ENCODE results near the gene PLA1A.

The PLA1A gene

DNA sequence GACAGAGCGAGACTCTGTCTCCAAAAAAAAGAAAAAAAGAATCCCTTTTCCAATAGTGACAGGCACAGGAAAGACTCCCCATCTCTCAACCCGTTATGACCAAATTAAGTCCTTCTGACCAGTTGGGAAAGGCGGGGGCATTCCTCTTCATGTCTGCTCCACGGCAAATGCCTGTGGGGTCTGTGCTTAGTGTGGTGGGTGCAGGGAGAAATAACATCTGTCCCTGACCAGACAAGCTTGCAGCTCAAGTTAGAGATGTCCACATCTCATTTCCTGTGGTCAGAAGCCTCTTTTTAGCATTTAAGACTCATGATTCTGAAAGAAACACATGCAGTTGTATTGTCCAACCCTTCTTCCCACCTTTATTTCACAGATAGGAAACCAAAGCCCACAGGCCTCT is 16.2 kb downstream of the PLA1A start:
- ATAC-seq: no peak
- Mint-ChIP-seq H3K4me1 (no peaks in the 10 kb centered on the region), H3K9me3 (no peaks in the 10 kb centered on the region), H3K36me3 (no peaks in the 10 kb centered on the region), H3K27ac (no peak overlapping the region), H3K4me3 (no peak overlapping the region)
- no peak for DNase-seq (ENCODE audit: low spot score in 2 of 2)

GRCh38 chr3:119616056-119616455 is 18.4 kb downstream of the PLA1A start:
- ATAC-seq (no peak), DNase-seq (ENCODE audit: low spot score in 2 of 2) (no peak)
- Mint-ChIP-seq H3K9me3 (no peaks in the 10 kb centered on the region), H3K27ac (no peak overlapping the region), H3K36me3 (no peaks in the 10 kb centered on the region), H3K4me3 (no peak overlapping the region), H3K4me1 (no peaks in the 10 kb centered on the region)

- no peak for DNase-seq (ENCODE audit: low spot score in 2 of 2)
- no peak overlapping the region for H3K4me3 Mint-ChIP-seq
- H3K9me3 Mint-ChIP-seq: no peaks in the 10 kb centered on the region
- no peaks in the 10 kb centered on the region for H3K36me3 Mint-ChIP-seq
- ATAC-seq: no peak
- no peaks in the 10 kb centered on the region for H3K4me1 Mint-ChIP-seq
- no peak overlapping the region for H3K27ac Mint-ChIP-seq
Measured at GRCh38 chr3:119619094-119619493, 21.4 kb downstream of the PLA1A start.

GRCh38 chr3:119620899-119621298 is 23.2 kb downstream of the PLA1A start:
- no peaks in the 10 kb centered on the region for H3K9me3 Mint-ChIP-seq
- DNase-seq (ENCODE audit: low spot score in 2 of 2) (no peak), ATAC-seq (no peak)
- no peaks in the 10 kb centered on the region for H3K36me3 Mint-ChIP-seq
- no peak overlapping the region for H3K27ac Mint-ChIP-seq
- no peak overlapping the region for H3K4me3 Mint-ChIP-seq
- H3K4me1 Mint-ChIP-seq: peaks cover 10% of the 10 kb centered on the region

- no peak for ATAC-seq
- H3K4me1 Mint-ChIP-seq: peaks cover 41% of the 10 kb centered on the region
- H3K27ac Mint-ChIP-seq: no peak overlapping the region
- H3K9me3 Mint-ChIP-seq: no peaks in the 10 kb centered on the region
- no peak overlapping the region for H3K4me3 Mint-ChIP-seq
- no peaks in the 10 kb centered on the region for H3K36me3 Mint-ChIP-seq
- no peak for DNase-seq (ENCODE audit: low spot score in 2 of 2)
Measured at GRCh38 chr3:119624002-119624720, 26.5 kb downstream of the PLA1A start.

GRCh38 chr3:119625451-119626153 is 27.9 kb downstream of the PLA1A start:
- H3K36me3 Mint-ChIP-seq: no peaks in the 10 kb centered on the region
- H3K4me1 Mint-ChIP-seq: peaks cover 45% of the 10 kb centered on the region
- ATAC-seq (no peak), DNase-seq (ENCODE audit: low spot score in 2 of 2) (no peak)
- H3K9me3 Mint-ChIP-seq: no peaks in the 10 kb centered on the region
- no peak overlapping the region for H3K4me3 Mint-ChIP-seq
- H3K27ac Mint-ChIP-seq: no peak overlapping the region

GRCh38 chr3:119626196-119626595 is 28.5 kb downstream of the PLA1A start:
- peaks cover 51% of the 10 kb centered on the region for H3K4me1 Mint-ChIP-seq
- H3K27ac Mint-ChIP-seq: no peak overlapping the region
- no peaks in the 10 kb centered on the region for H3K36me3 Mint-ChIP-seq
- H3K4me3 Mint-ChIP-seq: no peak overlapping the region
- DNase-seq (ENCODE audit: low spot score in 2 of 2) (no peak), ATAC-seq (peak; percentile 27)
- H3K9me3 Mint-ChIP-seq: no peaks in the 10 kb centered on the region

DNA sequence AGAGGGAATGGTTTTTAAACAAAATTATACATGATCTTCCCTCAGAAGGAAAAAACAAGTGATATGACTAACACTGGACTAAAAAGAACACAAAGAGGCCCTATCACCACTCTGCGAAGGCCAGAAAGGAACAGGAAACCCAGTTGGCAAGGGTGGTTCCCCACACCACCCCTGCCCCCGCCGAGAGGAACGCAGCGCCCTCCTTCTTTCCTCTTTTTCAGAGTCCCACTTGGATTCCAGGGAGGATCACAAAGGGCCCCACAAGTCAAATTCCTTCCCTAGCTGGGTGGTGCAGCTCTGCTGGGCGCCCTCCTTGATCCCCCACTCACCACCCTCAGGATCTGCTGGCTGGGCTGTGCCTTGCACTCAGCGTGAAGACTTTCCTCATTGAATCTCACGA is 29.8 kb downstream of the PLA1A start:
- no peaks in the 10 kb centered on the region for H3K9me3 Mint-ChIP-seq
- peak overlapping the region; percentile 46 for H3K4me3 Mint-ChIP-seq
- DNase-seq (ENCODE audit: low spot score in 2 of 2): no peak
- ATAC-seq: peak; percentile 43
- H3K36me3 Mint-ChIP-seq: no peaks in the 10 kb centered on the region
- peaks cover 51% of the 10 kb centered on the region for H3K4me1 Mint-ChIP-seq
- H3K27ac Mint-ChIP-seq: peak overlapping the region; percentile 67

GRCh38 chr3:119628390-119628789 is 30.7 kb downstream of the PLA1A start:
- Mint-ChIP-seq H3K27ac (peak overlapping the region; percentile 67), H3K4me1 (peaks cover 51% of the 10 kb centered on the region), H3K9me3 (no peaks in the 10 kb centered on the region), H3K4me3 (peak overlapping the region; percentile 46), H3K36me3 (no peaks in the 10 kb centered on the region)
- ATAC-seq (peak; percentile 97), DNase-seq (ENCODE audit: low spot score in 2 of 2) (no peak)

GRCh38 chr3:119628816-119629445 is 31.2 kb downstream of the PLA1A start:
- no peaks in the 10 kb centered on the region for H3K9me3 Mint-ChIP-seq
- DNase-seq (ENCODE audit: low spot score in 2 of 2) (no peak), ATAC-seq (peak; percentile 9)
- no peak overlapping the region for H3K27ac Mint-ChIP-seq
- H3K36me3 Mint-ChIP-seq: no peaks in the 10 kb centered on the region
- peaks cover 51% of the 10 kb centered on the region for H3K4me1 Mint-ChIP-seq
- H3K4me3 Mint-ChIP-seq: no peak overlapping the region

GRCh38 chr3:119630128-119630879 is 32.6 kb downstream of the PLA1A start:
- no peaks in the 10 kb centered on the region for H3K36me3 Mint-ChIP-seq
- H3K4me1 Mint-ChIP-seq: peaks cover 47% of the 10 kb centered on the region
- ATAC-seq (no peak), DNase-seq (ENCODE audit: low spot score in 2 of 2) (no peak)
- H3K27ac Mint-ChIP-seq: no peak overlapping the region
- H3K4me3 Mint-ChIP-seq: no peak overlapping the region
- no peaks in the 10 kb centered on the region for H3K9me3 Mint-ChIP-seq

DNA sequence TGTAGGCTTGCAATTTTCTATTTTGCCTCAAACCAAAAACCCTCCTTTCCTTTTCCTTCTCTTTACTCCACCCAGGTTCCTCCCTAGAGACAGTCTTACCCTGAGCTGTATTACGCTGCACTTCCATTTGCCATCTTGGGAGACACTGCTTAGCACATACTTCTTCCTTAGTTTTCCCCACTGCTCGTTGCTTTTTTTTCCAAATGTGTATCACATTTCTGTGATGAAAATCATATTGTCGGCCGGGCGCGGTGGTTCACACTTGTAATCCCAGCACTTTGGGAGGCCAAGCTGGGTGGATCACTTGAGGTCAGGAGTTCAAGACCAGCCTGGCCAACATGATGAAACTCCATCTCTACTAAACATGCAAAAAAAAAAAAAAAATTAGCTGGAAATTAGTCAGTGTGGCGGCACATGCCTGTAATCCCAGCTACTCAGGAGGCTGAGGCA is 33.2 kb downstream of the PLA1A start:
- Mint-ChIP-seq H3K4me3 (no peak overlapping the region), H3K4me1 (peaks cover 41% of the 10 kb centered on the region), H3K27ac (no peak overlapping the region), H3K9me3 (no peaks in the 10 kb centered on the region), H3K36me3 (no peaks in the 10 kb centered on the region)
- DNase-seq (ENCODE audit: low spot score in 2 of 2): no peak
- ATAC-seq: no peak

GRCh38 chr3:119631516-119631915 is 33.8 kb downstream of the PLA1A start:
- Mint-ChIP-seq H3K27ac (no peak overlapping the region), H3K4me1 (peaks cover 35% of the 10 kb centered on the region), H3K36me3 (no peaks in the 10 kb centered on the region), H3K9me3 (no peaks in the 10 kb centered on the region), H3K4me3 (no peak overlapping the region)
- ATAC-seq: no peak
- DNase-seq (ENCODE audit: low spot score in 2 of 2): no peak

DNA sequence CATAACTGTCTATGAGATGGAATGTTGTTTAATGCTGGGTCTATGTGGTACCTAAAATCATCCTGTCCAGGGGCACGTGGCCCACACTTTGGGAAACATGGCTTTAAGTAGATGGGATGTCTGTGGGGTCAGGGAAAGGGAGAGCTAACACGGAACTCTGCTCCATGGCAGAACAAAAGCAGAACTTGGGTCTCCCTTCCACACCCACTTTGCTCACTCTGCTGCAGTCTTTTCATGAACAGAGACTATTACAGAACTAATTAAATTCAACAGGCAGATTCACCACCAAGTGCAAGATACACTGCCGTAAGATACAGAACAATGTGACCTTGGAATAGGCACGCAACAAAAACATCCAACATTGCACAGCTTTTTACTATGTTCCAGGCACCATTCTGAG is 34.5 kb downstream of the PLA1A start:
- no peak overlapping the region for H3K4me3 Mint-ChIP-seq
- H3K27ac Mint-ChIP-seq: no peak overlapping the region
- H3K36me3 Mint-ChIP-seq: no peaks in the 10 kb centered on the region
- ATAC-seq (no peak), DNase-seq (ENCODE audit: low spot score in 2 of 2) (no peak)
- H3K9me3 Mint-ChIP-seq: no peaks in the 10 kb centered on the region
- peaks cover 33% of the 10 kb centered on the region for H3K4me1 Mint-ChIP-seq

- H3K27ac Mint-ChIP-seq: no peak overlapping the region
- H3K9me3 Mint-ChIP-seq: no peaks in the 10 kb centered on the region
- H3K4me3 Mint-ChIP-seq: no peak overlapping the region
- no peak for DNase-seq (ENCODE audit: low spot score in 2 of 2)
- no peaks in the 10 kb centered on the region for H3K36me3 Mint-ChIP-seq
- no peak for ATAC-seq
- H3K4me1 Mint-ChIP-seq: peaks cover 32% of the 10 kb centered on the region
Measured at GRCh38 chr3:119632829-119633228, 35.1 kb downstream of the PLA1A start.

Data from stimulated activated effector memory CD8-positive, alpha-beta T cell treated with anti-CD3 and anti-CD28 coated beads, Interleukin-12 subunit alpha, Interleukin-12 subunit beta, amount 100 ng/mL, for 72 hours (primary cell).